H1 (cell line): Measurements from ENCODE around the gene SMPDL3B. TPM values are rescaled to one million over a fixed set of nuclear protein-coding genes. Genes with fewer than 3 reads are reported as not detected.

Source experiments
- CTCF ChIA-PET: fragments of 300-600 bp; sonication (Branson Sonifier 250); formaldehyde crosslinking; loops from one replicate; lab custom pipeline; 2021; ENCODE audit not compliant: partially characterized antibody; lab: Charles Lee
- POLR2A ChIA-PET: fragments of 300-600 bp; sonication (Branson Sonifier 250); formaldehyde crosslinking; loops from one replicate; lab custom pipeline; 2021; ENCODE audit warnings: inconsistent platforms; ENCODE audit not compliant: partially characterized antibody; lab: Charles Lee
- DNase-seq, 2 experiments: peaks; one replicate each; pipeline versions ENCODE4 v3.0.0 to v3.0.0-alpha.2; 2010 to 2022; ENCODE audit warnings: low spot score in 2 of 2, low read depth in 1 of 2, mixed read lengths in 1 of 2
- FAIRE-seq: peaks from 2 replicates; lab custom pipeline; 2011; peaks lifted over from hg19 to GRCh38; lab: Jason Lieb, UNC
- H2AFZ ChIP-seq: 2 replicates; pipeline ENCODE4 v1.8.1; 2012; ENCODE audit warnings: low read length, inconsistent platforms
- H2AK5ac ChIP-seq: 2 replicates; pipeline ENCODE4 v1.6.1; 2013; ENCODE audit warnings: low read depth, low read length
- H2BK120ac ChIP-seq: replicated peaks from 2 replicates; pipeline ENCODE3; 2013; ENCODE audit warnings: low read depth, low read length, inconsistent platforms
- H2BK12ac ChIP-seq: 2 replicates; pipeline ENCODE4 v1.6.1; 2013; ENCODE audit warnings: low read depth, low read length
- H2BK15ac ChIP-seq: 2 replicates; pipeline ENCODE4 v1.6.1; 2013; ENCODE audit warnings: low read length
- H2BK20ac ChIP-seq: 2 replicates; pipeline ENCODE4 v1.6.1; 2013; ENCODE audit warnings: low read length
- H2BK5ac ChIP-seq: 2 replicates; pipeline ENCODE4 v1.6.1; 2013; ENCODE audit warnings: low read depth, low read length
- H3K14ac ChIP-seq: 2 replicates; pipeline ENCODE4 v1.6.1; 2013; ENCODE audit warnings: inconsistent platforms; ENCODE audit not compliant: insufficient read length
- H3K18ac ChIP-seq: 2 replicates; pipeline ENCODE4 v1.6.1; 2013; ENCODE audit warnings: low read length; ENCODE audit errors: extremely low read depth
- H3K23ac ChIP-seq: 2 replicates; pipeline ENCODE4 v1.6.1; 2013; ENCODE audit warnings: inconsistent platforms; ENCODE audit not compliant: insufficient read length
- H3K23me2 ChIP-seq: 2 replicates; pipeline ENCODE4 v1.6.1; 2013; ENCODE audit warnings: low read depth, low read length
- H3K27ac ChIP-seq: 2 replicates; pipeline ENCODE4 v1.6.1; 2011; ENCODE audit warnings: low read depth, low read length, inconsistent platforms
- H3K27me3 ChIP-seq, 4 experiments: replicated peaks in 1 of 4; 1 replicate in 1 of 4; 2 replicates in 3 of 4; pipeline versions ENCODE4 v1.6.1 to v1.8.1; 2011 to 2013; ENCODE audit warnings: low read length in 3 of 4, mild to moderate bottlenecking in 3 of 4, inconsistent platforms in 2 of 4, mixed read lengths in 2 of 4, moderate library complexity in 1 of 4; ENCODE audit not compliant: control insufficient read depth in 3 of 4, insufficient read depth in 3 of 4; ENCODE audit errors: extremely low read depth in 1 of 4
- H3K36me3 ChIP-seq, 4 experiments: 2 replicates each; pipeline versions ENCODE4 v1.6.1 to v1.8.1; 2011 to 2013; ENCODE audit warnings: mild to moderate bottlenecking in 4 of 4, low read length in 3 of 4, moderate library complexity in 2 of 4, control low read depth in 1 of 4, inconsistent platforms in 1 of 4; ENCODE audit not compliant: insufficient read depth in 4 of 4, control insufficient read depth in 2 of 4
- H3K4ac ChIP-seq: replicated peaks from 2 replicates; pipeline ENCODE3; 2013; ENCODE audit warnings: low read length, low read depth, mixed read lengths, inconsistent platforms; ENCODE audit not compliant: insufficient read length
- H3K4me1 ChIP-seq, 4 experiments: replicated peaks in 1 of 4; 1 replicate in 1 of 4; 2 replicates in 3 of 4; pipeline versions ENCODE4 v1.6.1 to v1.8.1; 2011 to 2013; ENCODE audit warnings: low read length in 3 of 4, inconsistent platforms in 2 of 4, mixed read lengths in 1 of 4; ENCODE audit not compliant: insufficient read depth in 4 of 4, control insufficient read depth in 3 of 4
- H3K4me2 ChIP-seq, 2 experiments: 2 replicates each; pipeline versions ENCODE4 v1.6.1 to v1.8.1; 2011 to 2013; ENCODE audit warnings: low read depth in 2 of 2, low read length in 2 of 2, control low read depth in 1 of 2, inconsistent platforms in 1 of 2, mild to moderate bottlenecking in 1 of 2; ENCODE audit not compliant: insufficient read depth in 1 of 2
- H3K4me3 ChIP-seq, 4 experiments: fragments of 200-600, 300-600 bp in 1 of 4; sonication (generic), shearing (Covaris generic), sonication (Bioruptor Twin) in 1 of 4; 2 replicates each; pipeline versions ENCODE4 v1.5.1 to v1.8.1; 2011 to 2016; ENCODE audit warnings: low read length in 4 of 4, low read depth in 3 of 4, control low read depth in 2 of 4, inconsistent platforms in 2 of 4, mild to moderate bottlenecking in 2 of 4, mixed read lengths in 1 of 4, moderate library complexity in 1 of 4; ENCODE audit not compliant: insufficient read depth in 2 of 4; ENCODE audit errors: extremely low read depth in 1 of 4
- H3K56ac ChIP-seq: replicated peaks from 2 replicates; pipeline ENCODE3; 2013; ENCODE audit warnings: low read depth, mild to moderate bottlenecking, mixed read lengths, low read length, inconsistent platforms; ENCODE audit not compliant: insufficient read length
- H3K79me1 ChIP-seq: 2 replicates; pipeline ENCODE4 v1.6.1; 2013; ENCODE audit warnings: low read depth, low read length, control low read depth
- H3K79me2 ChIP-seq, 2 experiments: 2 replicates each; pipeline versions ENCODE4 v1.6.1 to v1.8.1; 2012 to 2013; ENCODE audit warnings: low read length in 2 of 2, mild to moderate bottlenecking in 2 of 2, inconsistent platforms in 1 of 2; ENCODE audit not compliant: insufficient read depth in 2 of 2, control insufficient read depth in 1 of 2
- H3K9ac ChIP-seq, 4 experiments: replicated peaks in 1 of 4; 1 replicate in 1 of 4; 2 replicates in 3 of 4; pipeline versions ENCODE4 v1.6.1 to v1.8.1; 2011 to 2013; ENCODE audit warnings: low read depth in 3 of 4, low read length in 3 of 4, control low read depth in 2 of 4, mild to moderate bottlenecking in 2 of 4, moderate library complexity in 2 of 4, inconsistent platforms in 1 of 4; ENCODE audit errors: extremely low read depth in 1 of 4
- H3K9me3 ChIP-seq, 2 experiments: 2 replicates each; pipeline versions ENCODE4 v1.6.1 to v1.8.1; 2012 to 2013; ENCODE audit warnings: mild to moderate bottlenecking in 2 of 2, moderate library complexity in 2 of 2, control low read depth in 1 of 2, inconsistent platforms in 1 of 2, low read depth in 1 of 2, low read length in 1 of 2, mixed read lengths in 1 of 2; ENCODE audit not compliant: insufficient read depth in 2 of 2
- H4K20me1 ChIP-seq, 2 experiments: replicated peaks in 1 of 2; 2 replicates each; pipeline versions ENCODE3 to v1.8.1; 2011 to 2013; ENCODE audit warnings: inconsistent platforms in 2 of 2, low read length in 2 of 2, mild to moderate bottlenecking in 1 of 2; ENCODE audit not compliant: insufficient read depth in 2 of 2, control insufficient read depth in 1 of 2
- H4K5ac ChIP-seq: 2 replicates; pipeline ENCODE4 v1.6.1; 2013; ENCODE audit warnings: low read length, low read depth, mixed read lengths, inconsistent platforms; ENCODE audit not compliant: insufficient read length
- H4K8ac ChIP-seq: 2 replicates; pipeline ENCODE4 v1.8.0; 2013; ENCODE audit warnings: mild to moderate bottlenecking, moderate library complexity, low read length, inconsistent platforms; ENCODE audit not compliant: insufficient read depth; ENCODE audit errors: extremely low read depth
- H4K91ac ChIP-seq: replicated peaks from 2 replicates; pipeline ENCODE3; 2013; ENCODE audit warnings: low read length, mixed read lengths, inconsistent platforms; ENCODE audit not compliant: insufficient read length
- EP300 ChIP-seq, 2 experiments: IDR thresholded peaks; 1 replicate in 1 of 2; 2 replicates in 1 of 2; pipeline ENCODE4 v1.6.1; 2011 to 2012; ENCODE audit warnings: low read depth in 2 of 2, low read length in 2 of 2, mild to moderate bottlenecking in 2 of 2, borderline replicate concordance in 1 of 2, inconsistent platforms in 1 of 2, moderate library complexity in 1 of 2
- TCF12 ChIP-seq: IDR thresholded peaks from 2 replicates; pipeline ENCODE4 v1.6.1; 2011; ENCODE audit warnings: low read depth, mild to moderate bottlenecking, low read length
- WGBS, 2 experiments: shearing (Covaris generic) in 1 of 2; methylation state at CpG; one replicate each; pipeline versions ENCODE4 v1.1.6 to v1.1.7; 2013 to 2015; ENCODE audit warnings: low lambda C conversion rate in 2 of 2, mixed read lengths in 2 of 2, inconsistent platforms in 1 of 2, low coverage in 1 of 2, missing lambda C conversion rate in 1 of 2; ENCODE audit not compliant: insufficient replicate concordance in 2 of 2, insufficient coverage in 1 of 2, insufficient read length in 1 of 2; ENCODE audit errors: extremely low coverage in 1 of 2, missing lambda C conversion rate in 1 of 2; 5-methylcytosine and 5-hydroxymethylcytosine counted together
- polyA plus RNA-seq, 7 experiments: library from polyadenylated mRNA; depleted of rRNA in 3 of 7; stranded (reverse) in 5 of 7; unstranded in 2 of 7; fragments of >200 nt in 5 of 7; fragments of 200-250 nt in 2 of 7; gene quantifications; 1 replicate in 5 of 7; 2 replicates in 1 of 7; 4 replicates in 1 of 7; pipeline versions ENCODE4 v1.2.1 to v1.2.3, GENCODE V29; 2011 to 2013; ENCODE audit warnings: missing spikeins in 2 of 7, mixed read lengths in 2 of 7
- total RNA-seq: library from RNA; stranded (reverse); fragmentation: NEBNext Ultra II Directional; extraction: Animal tissue kit (Norgen Biotek cat#: 25700); gene quantifications from 2 replicates; pipeline ENCODE4 v1.2.1, GENCODE V29; 2021

Gene SMPDL3B
- total and polyA plus RNA-seq, 2 of the 8 experiments (the other 6 are each of a cell fraction or from before 2014, with no cell fraction given), result 54.7 to 143 TPM

- Histone ChIP-seq H3K79me2 (no peaks in the 10 kb centered on the region), H4K91ac (no peak overlapping the region), H3K36me3 (peaks cover 14 to 52% (median 27%) of the 10 kb centered on the region in 4 experiments), H3K14ac (no peak overlapping the region), H4K5ac (no peak overlapping the region), H2AFZ (no peak overlapping the region), H3K4me3 (no peak overlapping the region), H4K20me1 (peaks cover 0 to 3% of the 10 kb centered on the region in 2 experiments), H2BK12ac (no peak overlapping the region), H3K4ac (no peak overlapping the region), H3K18ac (no peak overlapping the region), H3K27ac (no peak overlapping the region), H2BK15ac (no peak overlapping the region), H3K79me1 (no peaks in the 10 kb centered on the region), H4K8ac (no peak overlapping the region), H3K23me2 (peaks cover 11% of the 10 kb centered on the region), H3K9me3 (no peaks in the 10 kb centered on the region), H2AK5ac (no peak overlapping the region), H3K23ac (no peak overlapping the region), H3K4me1 (peaks cover 0 to 11% (median 8%) of the 10 kb centered on the region in 4 experiments; a peak in 6 of 7 replicates), H3K4me2 (no peak overlapping the region), H3K27me3 (no peaks in the 10 kb centered on the region), H3K9ac (no peak overlapping the region), H3K56ac (no peak overlapping the region), H2BK20ac (no peak overlapping the region), H2BK5ac (no peak overlapping the region), H2BK120ac (no peak overlapping the region)
- DNase-seq (no peak), FAIRE-seq (no peak)
- ChIA-PET POLR2A (interaction anchor here (0.7 to 2.7 kb wide), 5 partner anchors 10 to 65 kb away, joined by 3 to 16 read pairs (median 4); no protein-coding TSS in a partner anchor), CTCF (interaction anchor here (1.0 to 6.4 kb wide), 4 partner anchors 9 to 285 kb away, joined by 3 to 46 read pairs (median 6); partner anchors contain the start of gene IFI6)
- peak in 1 of 2 experiments; percentile 36; a peak in 1 of 3 replicates for TF ChIP-seq EP300 (IDR thresholded peaks at IDR 0.05; ENCODE audit: borderline replicate concordance in 1 of 2, low read depth in 2 of 2, low read length in 2 of 2)
- no peak for TF ChIP-seq TCF12
- WGBS, 2 experiments, result 87% methylated on average over 6 of the region's 6 CpGs; no CpG with 5 or more reads in 1 of the 2 experiments
These were observed 22.0 kb downstream of the SMPDL3B start for GRCh38 chr1:27956761-27957160.
